Activated CD8-positive, alpha-beta memory T cell treated with anti-CD3 and anti-CD28 coated beads, Interleukin-2, amount 50 U/mL, for 24 hours (primary cell): ENCODE results near the gene NHERF2.

Experiments
- DNase-seq: peaks from one replicate; pipeline ENCODE4 v3.0.0-alpha.2; 2020; ENCODE audit errors: extremely low read depth

NHERF2 gene

DNA sequence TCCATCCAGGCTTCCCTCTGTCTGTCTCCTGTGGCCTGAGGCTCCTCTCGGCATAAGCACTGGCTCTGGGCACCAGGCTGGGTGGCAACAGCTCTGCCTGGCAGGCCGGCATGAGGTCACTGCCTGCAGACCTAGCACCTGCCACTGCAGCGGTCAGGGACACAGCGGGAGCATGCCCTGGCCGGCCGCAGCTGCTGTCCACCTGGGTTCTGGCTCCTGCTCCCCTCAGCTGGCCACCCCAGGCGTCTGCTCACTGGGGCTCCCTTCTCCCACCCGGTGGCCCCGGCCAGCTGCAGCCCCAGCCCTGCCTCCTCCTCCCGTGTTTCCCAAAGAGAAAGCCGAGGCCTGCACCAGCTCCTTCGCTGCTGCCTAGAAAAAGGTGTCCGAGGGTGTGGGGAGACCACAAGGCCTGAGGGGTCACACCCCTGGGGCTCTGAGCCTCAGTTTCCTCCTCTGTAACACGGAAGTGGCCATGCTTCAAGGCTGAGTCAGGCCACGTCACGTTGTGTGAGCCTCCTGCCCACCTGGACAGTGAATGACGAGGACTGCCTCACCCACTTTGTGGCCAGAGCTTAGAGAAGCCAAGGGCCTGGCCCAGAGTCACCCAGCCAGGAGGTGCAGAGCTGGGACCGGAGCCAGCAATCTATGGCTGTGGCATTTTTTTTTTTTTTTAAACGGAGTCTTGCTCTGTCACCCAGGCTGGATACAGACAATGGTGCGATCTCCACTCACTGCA is 14.3 kb downstream of the NHERF2 start:
- DNase-seq = no peak

DNA sequence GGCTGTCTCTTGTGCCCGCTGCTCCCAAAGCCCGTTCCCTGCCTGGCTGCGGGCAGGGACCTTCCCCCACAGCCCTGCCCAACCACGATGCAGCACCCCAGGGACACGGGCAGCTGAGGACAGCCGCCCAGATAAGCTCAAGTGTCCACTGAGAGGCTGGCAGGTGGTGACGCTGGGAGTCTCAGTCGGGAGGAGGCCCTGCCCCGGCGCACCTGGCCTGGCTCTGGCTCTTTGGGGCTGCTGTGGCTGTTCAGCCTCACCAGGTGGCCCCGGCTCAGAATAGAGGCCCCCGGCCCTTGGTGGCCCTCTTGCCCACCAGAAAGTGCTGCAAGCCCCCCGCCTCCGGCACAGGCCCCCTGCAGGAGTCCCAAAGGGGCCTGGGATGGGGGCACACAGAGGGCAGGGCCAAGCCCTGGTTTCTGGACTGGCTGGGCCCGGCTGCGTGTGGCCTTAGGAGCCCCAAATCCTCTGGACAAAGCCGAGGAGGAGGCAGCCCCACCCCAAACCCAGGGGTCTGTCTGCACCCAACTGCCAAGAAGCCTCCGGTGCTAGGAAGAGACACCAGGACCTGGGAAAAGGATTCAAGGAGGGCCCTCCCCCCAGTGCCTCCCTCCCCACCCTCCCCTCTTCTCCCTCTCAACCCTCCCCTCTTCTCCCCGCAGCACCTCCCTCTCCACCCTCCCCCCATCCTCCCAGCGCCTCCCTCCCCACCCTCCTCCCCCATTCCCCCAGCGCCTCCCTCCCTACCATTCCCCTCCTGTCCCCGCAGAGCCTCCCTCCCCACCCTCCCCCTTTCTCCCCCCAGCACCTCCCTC is 15.7 kb downstream of the NHERF2 start:
- DNase-seq = no peak

DNA sequence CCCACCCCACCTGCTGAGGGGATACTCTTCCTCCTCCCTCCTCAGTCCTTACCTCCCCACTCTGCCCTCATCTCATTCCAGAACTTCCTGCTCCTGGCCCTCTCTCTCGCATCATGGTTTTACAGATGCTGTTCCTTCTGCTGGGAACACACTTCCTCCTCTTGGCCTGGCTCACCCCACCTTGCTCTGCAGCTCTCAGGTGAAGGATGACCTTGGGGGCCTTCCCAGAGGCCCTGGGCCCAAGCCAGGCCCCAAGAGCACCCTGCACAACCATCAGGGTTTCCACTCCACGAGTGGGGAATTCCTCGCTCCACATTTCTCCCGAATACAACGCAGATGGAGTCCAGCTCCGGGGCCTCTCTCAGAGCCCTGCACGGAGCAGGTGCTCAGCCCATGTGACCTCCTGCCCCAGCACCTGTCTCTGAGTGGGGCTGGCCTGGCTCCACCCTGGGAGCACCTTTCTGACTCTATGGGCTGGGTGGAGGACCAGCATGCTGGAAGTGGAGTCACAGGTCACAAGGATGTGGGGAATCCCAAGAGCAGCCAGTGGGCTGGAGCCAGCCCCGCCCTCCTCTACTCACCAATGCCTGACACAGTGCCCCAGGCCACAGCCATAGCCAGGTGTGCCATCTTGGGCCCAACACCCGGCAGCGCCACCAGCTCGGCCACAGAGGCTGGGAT is 16.4 kb downstream of the NHERF2 start:
- DNase-seq = no peak

DNA sequence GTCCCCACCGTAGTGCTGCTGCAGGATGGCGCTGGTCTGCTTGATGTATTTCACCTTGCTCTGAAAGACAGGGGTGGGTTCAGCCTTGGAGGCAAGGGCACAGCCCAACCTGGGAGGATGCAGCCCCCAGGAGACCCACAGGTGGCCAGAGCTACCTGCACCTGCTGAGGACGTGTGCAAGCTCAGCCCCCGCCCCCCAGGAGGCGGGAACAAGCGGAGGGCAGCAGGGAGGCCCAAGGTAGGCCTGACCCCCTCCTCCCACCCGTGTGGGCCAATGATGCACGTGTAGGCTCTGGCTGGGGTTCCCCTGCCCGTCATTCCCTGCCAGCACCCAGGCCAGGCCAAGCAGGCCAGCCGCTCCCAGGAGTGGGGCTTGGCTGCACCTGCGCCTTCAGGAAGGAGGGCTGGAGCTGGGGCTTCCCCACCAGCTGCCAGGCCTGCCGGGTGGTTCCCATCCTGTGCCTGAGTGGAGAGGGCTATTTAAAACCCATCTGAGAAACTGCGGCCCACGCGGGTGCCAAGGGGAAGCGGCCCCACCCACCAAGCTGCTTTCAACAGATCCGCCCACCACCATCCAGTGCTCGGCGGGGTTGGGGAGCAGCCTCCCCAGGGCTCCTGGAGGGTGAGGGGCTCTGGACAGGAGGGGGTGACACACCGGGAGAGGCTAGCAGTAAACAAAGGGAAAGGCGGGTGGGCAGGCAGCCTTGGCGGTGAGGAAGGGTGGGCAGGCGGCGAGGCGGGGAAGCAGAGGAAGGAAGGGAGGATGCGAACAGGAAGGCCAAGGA is 17.2 kb downstream of the NHERF2 start:
- DNase-seq = no peak

DNA sequence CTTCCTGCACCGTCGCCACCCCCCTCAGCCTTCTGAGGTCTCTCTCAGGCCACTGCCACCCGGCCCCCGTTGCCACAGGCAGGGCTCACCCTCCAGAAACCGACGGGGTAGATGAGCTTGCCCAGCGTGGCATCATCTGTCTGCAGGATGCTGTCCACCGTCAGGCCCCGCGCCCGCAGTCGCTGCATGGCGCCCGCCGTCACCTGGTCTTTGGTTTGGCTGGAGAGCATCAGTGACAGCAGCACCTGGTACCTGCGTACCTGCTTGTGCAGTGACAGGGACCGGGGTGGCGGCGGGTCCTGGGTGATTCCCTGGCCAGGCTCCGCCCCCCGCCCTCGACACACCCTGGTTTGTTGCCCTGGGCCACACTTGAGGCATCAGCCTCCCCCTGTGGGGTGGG is 17.8 kb downstream of the NHERF2 start:
- DNase-seq = no peak

DNA sequence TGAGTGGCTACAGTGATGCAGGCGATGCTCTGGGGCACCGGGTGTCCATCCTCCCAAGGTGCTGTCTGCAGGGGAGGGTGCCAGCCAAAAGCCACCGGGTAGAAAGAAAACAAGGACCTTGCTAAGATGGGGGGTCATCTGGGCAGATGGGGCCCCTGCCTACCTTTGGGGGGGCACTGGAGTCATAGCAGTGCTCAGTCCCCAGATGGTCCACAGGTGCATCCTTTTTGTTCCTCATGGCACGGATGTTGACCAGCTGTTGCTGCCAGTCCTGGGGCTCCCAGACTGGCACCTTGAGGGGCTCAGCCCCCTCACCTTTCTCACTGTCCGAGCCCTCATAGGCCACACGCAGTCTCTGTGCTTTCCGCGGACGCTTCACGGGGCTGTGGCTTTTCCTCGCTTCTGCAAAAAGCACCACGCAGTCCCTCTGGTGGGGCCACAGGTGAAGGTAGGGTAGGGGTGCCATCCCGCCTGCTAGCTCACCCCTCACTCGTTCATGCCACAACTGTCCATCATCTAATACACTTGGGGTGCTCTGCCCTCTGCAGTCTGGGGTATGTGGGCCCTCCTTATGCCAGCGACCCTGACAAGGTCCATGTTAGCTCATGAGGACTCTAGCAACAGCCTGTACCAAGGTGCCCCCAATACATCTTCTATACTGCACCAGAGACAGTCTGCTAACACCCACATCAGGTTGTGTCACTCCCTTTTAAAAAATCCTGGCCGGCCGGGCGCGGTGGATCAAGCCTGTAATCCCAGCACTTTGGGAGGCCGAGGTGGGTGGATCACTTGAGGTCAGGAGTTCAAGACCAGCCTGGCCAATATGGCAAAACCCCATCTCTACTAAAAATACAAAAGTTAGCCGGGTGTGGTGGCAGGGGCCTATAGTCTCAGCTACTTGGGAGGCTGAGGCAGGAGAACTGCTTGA is 19.5 kb downstream of the NHERF2 start:
- DNase-seq = no peak

DNA sequence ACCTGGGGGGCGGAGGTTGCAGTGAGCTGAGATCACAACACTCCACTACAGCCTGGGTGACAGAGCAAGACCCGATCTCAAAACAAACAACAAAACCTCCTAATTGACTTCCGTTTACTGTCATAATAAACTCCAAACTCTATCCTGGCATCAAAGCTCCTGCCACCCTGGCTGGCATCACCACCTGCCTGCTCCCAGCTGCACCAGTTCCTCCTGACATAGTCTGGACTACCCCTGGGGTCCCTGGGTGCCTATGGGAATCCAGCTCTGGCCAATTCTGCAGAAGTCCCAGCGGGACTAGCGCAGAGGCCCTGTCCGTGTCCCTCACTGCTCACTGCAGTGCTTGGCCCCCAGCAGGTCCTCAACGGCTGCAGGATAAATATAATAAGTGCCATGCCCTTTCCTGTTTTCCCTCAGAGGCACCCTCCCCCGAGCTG is 20.2 kb downstream of the NHERF2 start:
- no peak for DNase-seq

DNA sequence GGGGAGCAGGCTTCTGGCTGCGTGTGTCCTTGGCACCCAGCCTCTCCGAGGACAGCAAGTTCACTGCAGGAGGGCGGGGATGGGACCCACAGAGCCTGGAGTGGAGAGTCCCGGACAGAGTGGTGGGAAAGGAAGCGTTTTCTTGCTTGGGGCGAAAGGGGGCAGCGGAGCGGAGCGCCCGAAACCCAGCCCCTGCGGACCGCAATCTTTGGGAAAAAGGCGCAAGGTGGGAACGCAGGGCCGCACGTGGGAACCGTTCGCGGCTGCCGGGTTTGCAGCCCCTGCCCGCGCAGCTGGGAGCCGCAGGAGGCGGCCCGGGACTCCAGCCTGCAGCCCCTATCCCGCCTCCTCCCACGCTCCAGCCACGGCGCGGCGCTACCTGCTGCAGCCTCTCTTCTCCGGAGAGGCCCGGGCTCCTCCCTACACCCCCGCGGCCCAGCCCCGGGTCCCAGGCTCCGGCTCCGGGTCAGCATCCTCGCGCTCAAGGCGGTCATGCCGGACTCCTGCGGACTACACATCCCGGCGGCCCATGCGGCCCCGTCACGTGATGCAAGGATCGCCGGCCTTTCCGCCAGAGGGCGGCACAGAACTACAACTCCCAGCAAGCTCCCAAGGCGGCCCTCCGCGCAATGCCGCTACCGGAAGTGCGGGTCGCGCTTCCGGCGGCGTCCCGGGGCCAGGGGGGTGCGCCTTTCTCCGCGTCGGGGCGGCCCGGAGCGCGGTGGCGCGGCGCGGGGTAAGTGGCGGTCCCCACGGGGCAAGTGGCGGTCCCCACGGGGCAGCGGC is 20.8 kb downstream of the NHERF2 start, which contains the start of the genes NTHL1 and TSC2:
NTHL1 (minus strand) TSS at position 505 of the 786 bp plus-strand sequence; CDS start at position 494, 11 bp downstream.
TSC2 (plus strand) TSS at position 656 of the 786 bp plus-strand sequence. CDS start 631 bp downstream, outside the sequence.
- peak; percentile 87 for DNase-seq

DNA sequence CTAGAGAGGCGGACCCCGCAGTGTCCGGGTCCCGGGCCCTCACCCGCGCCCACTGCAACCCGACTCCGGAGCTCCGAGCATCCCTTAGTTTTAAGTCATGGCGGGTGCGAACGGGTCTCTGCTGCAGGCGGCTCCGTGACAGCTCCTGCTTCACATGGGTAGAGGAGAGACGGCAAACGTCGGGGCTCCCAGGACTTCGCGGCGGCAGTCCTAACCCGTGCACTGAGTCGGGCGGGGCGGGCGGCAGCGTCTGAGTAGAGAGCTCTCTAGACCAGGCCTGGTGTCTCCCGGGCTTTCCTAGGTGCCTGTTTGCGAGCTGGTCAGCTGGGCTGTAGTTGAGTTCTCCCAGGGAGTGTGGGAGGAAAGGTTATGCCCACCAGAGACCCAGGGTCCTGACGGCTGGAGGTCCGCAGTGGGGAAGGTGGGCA is 21.4 kb downstream of the NHERF2 start:
- no peak for DNase-seq

DNA sequence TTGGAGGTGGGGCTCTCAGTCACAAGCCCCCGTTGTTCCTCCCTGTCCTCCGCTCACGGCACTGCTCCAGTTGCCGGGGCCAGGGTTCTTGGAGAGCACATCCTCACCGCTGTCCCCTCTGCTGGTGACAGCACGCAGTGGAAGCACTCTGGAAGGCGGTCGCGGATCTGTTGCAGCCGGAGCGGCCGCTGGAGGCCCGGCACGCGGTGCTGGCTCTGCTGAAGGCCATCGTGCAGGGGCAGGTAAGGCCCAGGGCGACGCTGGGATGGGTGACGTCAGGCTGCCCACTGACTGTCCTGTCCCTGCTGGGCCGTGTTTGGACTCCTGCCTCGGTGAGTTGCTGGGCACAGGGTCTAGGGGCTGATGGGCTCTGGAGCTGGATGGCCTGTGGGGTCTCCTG is 26.5 kb downstream of the NHERF2 start:
- no peak for DNase-seq

DNA sequence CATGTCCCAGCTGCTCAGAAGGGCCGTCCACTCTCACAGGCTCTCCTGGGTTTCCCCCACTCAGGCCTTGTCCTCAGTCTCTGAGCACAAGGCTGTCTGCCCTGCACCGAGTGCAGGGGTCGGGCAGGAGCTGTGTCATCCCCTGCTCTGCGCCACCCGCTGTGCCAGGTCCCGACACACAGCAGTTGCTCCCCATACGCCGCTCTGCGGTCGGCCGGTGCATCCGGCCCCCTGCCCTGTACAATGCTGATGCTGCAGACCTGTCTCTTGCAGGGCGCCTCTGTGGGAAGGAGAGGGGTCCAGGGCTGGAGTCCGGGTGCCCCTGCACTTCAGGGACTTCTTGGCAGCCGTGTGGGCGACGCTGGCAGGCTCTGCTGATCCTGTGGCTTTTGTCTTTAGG is 27.2 kb downstream of the NHERF2 start:
- no peak for DNase-seq

DNA sequence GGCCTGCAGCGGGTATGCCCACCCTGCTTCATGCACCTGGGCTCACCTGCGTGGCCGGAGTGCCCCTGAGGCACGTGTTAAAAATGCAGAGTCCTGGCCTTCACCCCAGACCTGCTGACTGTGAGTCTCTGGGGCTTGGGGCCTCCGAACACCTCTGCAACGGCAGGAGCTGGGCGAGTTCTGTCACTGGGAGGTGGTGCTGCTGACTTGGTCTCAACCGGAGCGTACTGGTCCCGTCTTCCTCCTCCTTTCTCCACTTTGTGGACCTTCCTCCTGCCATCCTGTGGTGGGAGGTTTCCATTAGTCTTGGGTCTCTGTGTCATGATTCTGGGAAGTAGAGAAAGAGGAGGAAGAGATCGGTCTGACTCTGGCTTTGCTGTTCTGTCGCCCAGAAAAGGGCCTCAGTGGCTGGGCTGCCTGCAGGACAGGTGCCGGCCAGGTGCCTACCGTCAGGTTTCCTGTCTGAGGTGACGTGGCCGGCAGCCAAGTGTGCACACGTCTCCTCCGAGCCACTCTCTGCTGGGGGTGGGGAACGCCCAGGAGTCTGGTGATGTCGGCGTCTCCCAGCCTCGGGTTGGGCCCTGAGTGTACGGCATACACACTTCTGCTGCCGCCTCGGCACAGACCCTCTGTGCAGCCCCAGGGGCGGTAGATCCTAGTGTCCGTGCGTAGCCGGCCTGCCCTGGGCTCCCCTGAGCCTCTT is 28.0 kb downstream of the NHERF2 start:
- no peak for DNase-seq

DNA sequence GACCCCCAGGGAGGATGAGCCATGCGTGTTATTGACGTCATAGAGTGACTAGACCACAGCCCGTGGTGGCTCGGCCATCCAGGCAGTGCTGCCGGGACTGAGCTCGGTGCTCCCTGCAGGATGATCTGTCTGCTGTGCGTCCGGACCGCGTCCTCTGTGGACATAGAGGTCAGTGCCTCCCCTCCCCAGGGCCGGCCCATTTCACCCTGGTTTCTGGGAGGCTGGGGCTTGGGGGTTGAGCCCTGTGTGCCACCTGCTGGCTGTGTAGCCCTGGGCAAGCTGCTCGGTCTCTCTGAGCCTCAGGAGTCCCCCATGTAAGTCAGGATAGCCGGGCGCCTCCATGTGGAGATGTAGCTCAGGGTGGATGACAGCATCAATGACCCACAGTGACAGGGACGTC is 29.4 kb downstream of the NHERF2 start:
- no peak for DNase-seq

DNA sequence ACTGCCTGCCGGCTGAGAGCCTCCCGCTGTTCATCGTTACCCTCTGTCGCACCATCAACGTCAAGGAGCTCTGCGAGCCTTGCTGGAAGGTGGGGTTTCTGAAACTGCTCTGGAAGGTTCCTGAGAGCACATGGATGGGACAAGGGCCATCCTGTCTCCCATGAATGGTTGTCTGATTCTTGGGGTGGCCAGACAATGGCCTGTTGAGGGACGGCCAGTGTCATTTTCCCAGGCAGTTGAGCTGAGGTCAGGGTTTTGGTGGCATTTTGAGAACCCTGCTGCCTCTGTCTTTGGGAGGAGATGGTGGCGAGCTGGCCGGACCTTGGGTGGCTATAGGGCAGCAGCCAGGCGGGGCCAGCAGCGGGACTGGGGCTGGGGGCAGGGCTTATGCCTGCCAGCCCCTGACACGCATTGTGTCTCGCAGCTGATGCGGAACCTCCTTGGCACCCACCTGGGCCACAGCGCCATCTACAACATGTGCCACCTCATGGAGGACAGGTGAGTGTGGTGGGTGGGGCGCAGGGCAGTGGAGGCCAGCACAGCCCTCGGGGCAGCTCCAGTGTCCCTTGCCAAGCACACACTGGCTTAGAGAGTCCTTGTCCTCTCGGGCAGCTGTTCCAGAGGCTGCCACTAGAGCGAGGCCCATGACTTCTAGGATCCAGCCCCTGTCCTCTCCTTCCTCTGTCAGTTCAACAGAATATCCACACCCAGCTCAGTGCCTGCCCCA is 30.1 kb downstream of the NHERF2 start:
- no peak for DNase-seq

DNA sequence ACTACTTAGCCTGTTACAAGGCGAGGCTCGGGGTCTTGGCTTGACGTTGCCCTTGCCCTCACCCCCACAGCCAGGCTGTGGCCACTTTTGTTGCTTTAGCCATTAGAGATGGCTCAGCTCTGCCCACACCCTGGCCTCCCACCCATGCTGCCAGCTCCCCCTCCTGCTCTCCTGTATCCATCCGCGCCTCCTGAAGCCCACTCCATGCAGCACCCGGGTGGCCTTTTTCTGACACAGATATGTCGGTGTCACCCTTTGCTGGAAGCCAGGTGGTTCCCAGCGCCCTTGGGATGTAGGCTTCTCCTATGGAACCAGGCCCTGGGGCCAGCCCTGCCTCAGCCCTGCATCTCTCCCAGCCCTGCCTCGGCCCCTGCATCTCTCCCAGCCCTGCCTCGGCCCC is 30.7 kb downstream of the NHERF2 start:
- DNase-seq = no peak

DNA sequence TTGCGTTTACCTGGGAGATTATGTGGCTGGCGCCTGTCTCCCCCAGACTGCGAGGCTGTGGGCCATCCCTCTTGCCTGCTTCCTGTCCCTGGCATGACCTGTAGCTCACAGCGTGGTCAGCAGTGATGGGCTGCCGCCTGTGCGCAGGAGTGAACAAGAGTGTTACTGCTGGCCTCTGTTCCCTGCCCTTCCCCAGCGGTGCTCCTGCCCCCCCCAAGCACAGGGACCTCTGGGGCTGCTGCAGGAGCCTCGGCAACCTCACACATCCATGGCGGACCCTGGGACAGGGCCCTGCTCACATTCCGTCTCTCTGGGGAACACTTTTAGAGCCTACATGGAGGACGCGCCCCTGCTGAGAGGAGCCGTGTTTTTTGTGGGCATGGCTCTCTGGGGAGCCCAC is 31.7 kb downstream of the NHERF2 start:
- no peak for DNase-seq

DNA sequence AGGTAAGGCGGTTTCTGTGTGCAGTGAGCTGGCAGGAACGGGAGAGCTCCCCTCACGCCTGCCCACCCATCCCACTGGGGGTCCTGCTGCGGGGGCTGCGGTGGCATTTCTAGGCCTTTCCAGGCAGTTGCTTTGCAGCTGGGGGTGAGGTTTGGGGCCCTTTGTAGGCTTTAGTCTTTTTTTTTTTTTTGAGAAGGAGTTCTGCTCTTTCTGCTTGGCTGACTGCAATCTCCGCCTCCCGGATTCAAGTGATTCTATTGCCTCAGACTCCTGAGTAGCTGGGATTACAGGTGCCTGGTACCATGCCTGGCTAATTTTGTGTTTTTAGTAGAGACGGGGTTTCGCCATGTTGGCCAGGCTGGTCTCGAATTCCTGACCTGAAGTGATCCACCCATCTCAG is 32.2 kb downstream of the NHERF2 start:
- DNase-seq = no peak

DNA sequence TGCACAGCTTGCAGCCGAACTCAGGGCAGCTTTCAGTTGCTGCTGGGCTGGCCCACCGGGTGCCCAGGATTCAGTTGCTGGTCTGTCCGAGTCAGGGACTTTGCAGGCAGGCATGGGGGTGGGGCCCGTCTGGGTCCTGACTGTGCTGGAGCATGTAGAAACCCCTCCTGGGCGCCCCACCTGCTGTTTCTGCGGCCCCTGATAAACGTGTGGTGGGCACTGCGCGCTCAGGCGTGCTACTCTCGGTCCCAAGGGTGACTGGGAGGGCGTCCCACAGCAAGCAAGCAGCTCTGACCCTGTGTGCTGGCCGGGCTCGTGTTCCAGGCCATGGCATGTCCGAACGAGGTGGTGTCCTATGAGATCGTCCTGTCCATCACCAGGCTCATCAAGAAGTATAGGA is 33.6 kb downstream of the NHERF2 start:
- DNase-seq = no peak
